SK-N-SH treated with all-trans-retinoic acid at 6 μM for 48 hours (cell line): ENCODE results near the gene PDCD1.

Source experiments
- ATAC-seq: fragments of 200-7000 bp; cut with Tn5 transposase; 3 replicates; pipeline ENCODE4 v1.9.1; 2020; ENCODE audit warnings: mild to moderate bottlenecking, moderate library complexity
- ARNTL ChIP-seq: fragments of 450-650 bp; formaldehyde crosslinking; IDR thresholded peaks from 2 replicates; pipeline ENCODE4 v1.5.0; 2020; ENCODE audit warnings: low read depth, mild to moderate bottlenecking, moderate library complexity, borderline replicate concordance
- BACH2 ChIP-seq: fragments of 250-450 bp; sonication (Bioruptor Pico); IDR thresholded peaks from 2 replicates; pipeline ENCODE4 v1.9.0; 2021; ENCODE audit warnings: mild to moderate bottlenecking, borderline replicate concordance
- CSRNP3 ChIP-seq: fragments of 250-450 bp; sonication (Bioruptor Pico); IDR thresholded peaks from 2 replicates; pipeline ENCODE4 v1.5.1; 2021; ENCODE audit warnings: mild to moderate bottlenecking, moderate library complexity
- ESRRG ChIP-seq: fragments of 250-450 bp; sonication (Bioruptor Pico); IDR thresholded peaks from 2 replicates; pipeline ENCODE4 v1.6.1; 2021; ENCODE audit warnings: mild to moderate bottlenecking
- GLIS3 ChIP-seq: fragments of 250-450 bp; sonication (Bioruptor Pico); IDR thresholded peaks from 2 replicates; pipeline ENCODE4 v1.5.0; 2020; ENCODE audit warnings: mild to moderate bottlenecking, moderate library complexity
- ISL1 ChIP-seq: fragments of 250-450 bp; sonication (Bioruptor Pico); IDR thresholded peaks from 2 replicates; pipeline ENCODE4 v2.1.2; 2022; ENCODE audit warnings: mild to moderate bottlenecking, moderate library complexity
- OSR1 ChIP-seq: fragments of 250-450 bp; sonication (Bioruptor Pico); IDR thresholded peaks from 2 replicates; pipeline ENCODE4 v1.8.0; 2022; ENCODE audit warnings: moderate library complexity, mild to moderate bottlenecking, inconsistent platforms
- PPARA ChIP-seq: fragments of 250-450 bp; sonication (Bioruptor Pico); IDR thresholded peaks from 2 replicates; pipeline ENCODE4 v1.5.0; 2020; ENCODE audit warnings: mild to moderate bottlenecking, borderline replicate concordance
- RARB ChIP-seq: fragments of 250-450 bp; sonication (Bioruptor Pico); IDR thresholded peaks from 2 replicates; pipeline ENCODE4 v1.8.0; 2021; ENCODE audit warnings: mild to moderate bottlenecking, moderate library complexity
- SNAI2 ChIP-seq: fragments of 250-450 bp; sonication (Bioruptor Pico); IDR thresholded peaks from 2 replicates; pipeline ENCODE4 v1.5.0; 2020; ENCODE audit warnings: mild to moderate bottlenecking, moderate library complexity
- TCF4 ChIP-seq: fragments of 250-450 bp; sonication (Bioruptor Pico); IDR thresholded peaks from 2 replicates; pipeline ENCODE4 v1.8.0; 2021; ENCODE audit warnings: mild to moderate bottlenecking, moderate library complexity, borderline replicate concordance
- TOX ChIP-seq: fragments of 250-450 bp; sonication (Bioruptor Pico); IDR thresholded peaks from 2 replicates; pipeline ENCODE4 v1.8.0; 2021; ENCODE audit warnings: mild to moderate bottlenecking, moderate library complexity, borderline replicate concordance
- ZC3H10 ChIP-seq: fragments of 250-450 bp; sonication (Bioruptor Pico); IDR thresholded peaks from 2 replicates; pipeline ENCODE4 v1.5.1; 2021; ENCODE audit warnings: mild to moderate bottlenecking, moderate library complexity
- ZFP3 ChIP-seq: fragments of 250-450 bp; sonication (Bioruptor Pico); IDR thresholded peaks from 2 replicates; pipeline ENCODE4 v1.5.0; 2020; ENCODE audit warnings: mild to moderate bottlenecking, moderate library complexity
- ZFP30 ChIP-seq: fragments of 450-650 bp; formaldehyde crosslinking; IDR thresholded peaks from 2 replicates; pipeline ENCODE4 v1.5.0; 2022; ENCODE audit warnings: mild to moderate bottlenecking, moderate library complexity
- ZNF565 ChIP-seq: fragments of 450-650 bp; formaldehyde crosslinking; conservative IDR thresholded peaks from 2 replicates; pipeline ENCODE4 v1.5.0; 2020; ENCODE audit warnings: low read depth, mild to moderate bottlenecking, moderate library complexity
- ZNF70 ChIP-seq: fragments of 450-650 bp; formaldehyde crosslinking; IDR thresholded peaks from 2 replicates; pipeline ENCODE4 v1.5.0; 2020; ENCODE audit warnings: mild to moderate bottlenecking, moderate library complexity
- ZNF8 ChIP-seq: fragments of 450-650 bp; formaldehyde crosslinking; IDR thresholded peaks from 2 replicates; pipeline ENCODE4 v1.5.0; 2020; ENCODE audit warnings: mild to moderate bottlenecking, moderate library complexity
- TF ChIP-seq, protein P1 (sequence below): fragments of 250-450 bp; sonication (Bioruptor Pico); IDR thresholded peaks from 2 replicates; pipeline ENCODE4 v1.5.0; 2020; ENCODE audit warnings: mild to moderate bottlenecking, moderate library complexity
- TF ChIP-seq, protein P2 (sequence below): fragments of 250-450 bp; sonication (Bioruptor Pico); IDR thresholded peaks from 2 replicates; pipeline ENCODE4 v1.8.0; 2021; ENCODE audit warnings: low read depth, mild to moderate bottlenecking, moderate library complexity, borderline replicate concordance
- TF ChIP-seq, protein P3 (sequence below): fragments of 250-450 bp; sonication (Bioruptor Pico); IDR thresholded peaks from 2 replicates; pipeline ENCODE4 v1.8.0; 2020; ENCODE audit warnings: mild to moderate bottlenecking, moderate library complexity, borderline replicate concordance

The PDCD1 gene

GRCh38 chr2:241846406-241846805 is 12.3 kb downstream of the PDCD1 start:
- ATAC-seq: no peak
- TF ChIP-seq ZFP30: no peak
- TF ChIP-seq ZNF70 (CRISPR knock-in tag): no peak
- TF ChIP-seq ISL1 (CRISPR knock-in tag): no peak
- TF ChIP-seq GLIS3 (CRISPR knock-in tag): no peak
- TF ChIP-seq TOX (CRISPR knock-in tag): no peak
- no peak for TF ChIP-seq PPARA (CRISPR knock-in tag)
- TF ChIP-seq TCF4 (CRISPR knock-in tag): no peak
- TF ChIP-seq SNAI2 (CRISPR knock-in tag): no peak
- no peak for TF ChIP-seq CSRNP3 (CRISPR knock-in tag)

GRCh38 chr2:241844831-241845578 is 13.7 kb downstream of the PDCD1 start:
- no peak for ATAC-seq
- no peak for TF ChIP-seq ZNF70 (CRISPR knock-in tag)
- no peak for TF ChIP-seq PPARA (CRISPR knock-in tag)
- no peak for TF ChIP-seq ESRRG
- TF ChIP-seq OSR1: no peak
- TF ChIP-seq, protein P1, sequence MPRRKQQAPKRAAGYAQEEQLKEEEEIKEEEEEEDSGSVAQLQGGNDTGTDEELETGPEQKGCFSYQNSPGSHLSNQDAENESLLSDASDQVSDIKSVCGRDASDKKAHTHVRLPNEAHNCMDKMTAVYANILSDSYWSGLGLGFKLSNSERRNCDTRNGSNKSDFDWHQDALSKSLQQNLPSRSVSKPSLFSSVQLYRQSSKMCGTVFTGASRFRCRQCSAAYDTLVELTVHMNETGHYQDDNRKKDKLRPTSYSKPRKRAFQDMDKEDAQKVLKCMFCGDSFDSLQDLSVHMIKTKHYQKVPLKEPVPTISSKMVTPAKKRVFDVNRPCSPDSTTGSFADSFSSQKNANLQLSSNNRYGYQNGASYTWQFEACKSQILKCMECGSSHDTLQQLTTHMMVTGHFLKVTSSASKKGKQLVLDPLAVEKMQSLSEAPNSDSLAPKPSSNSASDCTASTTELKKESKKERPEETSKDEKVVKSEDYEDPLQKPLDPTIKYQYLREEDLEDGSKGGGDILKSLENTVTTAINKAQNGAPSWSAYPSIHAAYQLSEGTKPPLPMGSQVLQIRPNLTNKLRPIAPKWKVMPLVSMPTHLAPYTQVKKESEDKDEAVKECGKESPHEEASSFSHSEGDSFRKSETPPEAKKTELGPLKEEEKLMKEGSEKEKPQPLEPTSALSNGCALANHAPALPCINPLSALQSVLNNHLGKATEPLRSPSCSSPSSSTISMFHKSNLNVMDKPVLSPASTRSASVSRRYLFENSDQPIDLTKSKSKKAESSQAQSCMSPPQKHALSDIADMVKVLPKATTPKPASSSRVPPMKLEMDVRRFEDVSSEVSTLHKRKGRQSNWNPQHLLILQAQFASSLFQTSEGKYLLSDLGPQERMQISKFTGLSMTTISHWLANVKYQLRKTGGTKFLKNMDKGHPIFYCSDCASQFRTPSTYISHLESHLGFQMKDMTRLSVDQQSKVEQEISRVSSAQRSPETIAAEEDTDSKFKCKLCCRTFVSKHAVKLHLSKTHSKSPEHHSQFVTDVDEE: no peak
- no peak for TF ChIP-seq ZNF565 (CRISPR knock-in tag)
- TF ChIP-seq, protein P2, sequence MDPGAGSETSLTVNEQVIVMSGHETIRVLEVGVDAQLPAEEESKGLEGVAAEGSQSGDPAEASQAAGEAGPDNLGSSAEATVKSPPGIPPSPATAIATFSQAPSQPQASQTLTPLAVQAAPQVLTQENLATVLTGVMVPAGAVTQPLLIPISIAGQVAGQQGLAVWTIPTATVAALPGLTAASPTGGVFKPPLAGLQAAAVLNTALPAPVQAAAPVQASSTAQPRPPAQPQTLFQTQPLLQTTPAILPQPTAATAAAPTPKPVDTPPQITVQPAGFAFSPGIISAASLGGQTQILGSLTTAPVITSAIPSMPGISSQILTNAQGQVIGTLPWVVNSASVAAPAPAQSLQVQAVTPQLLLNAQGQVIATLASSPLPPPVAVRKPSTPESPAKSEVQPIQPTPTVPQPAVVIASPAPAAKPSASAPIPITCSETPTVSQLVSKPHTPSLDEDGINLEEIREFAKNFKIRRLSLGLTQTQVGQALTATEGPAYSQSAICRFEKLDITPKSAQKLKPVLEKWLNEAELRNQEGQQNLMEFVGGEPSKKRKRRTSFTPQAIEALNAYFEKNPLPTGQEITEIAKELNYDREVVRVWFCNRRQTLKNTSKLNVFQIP (CRISPR knock-in tag): no peak
- TF ChIP-seq GLIS3 (CRISPR knock-in tag): no peak
- no peak for TF ChIP-seq ZFP30
- no peak for TF ChIP-seq ZNF8 (CRISPR knock-in tag)
- no peak for TF ChIP-seq ZFP3
- TF ChIP-seq BACH2 (CRISPR knock-in tag): no peak
- TF ChIP-seq CSRNP3 (CRISPR knock-in tag): no peak
- no peak for TF ChIP-seq ZC3H10 (CRISPR knock-in tag)
- TF ChIP-seq ISL1 (CRISPR knock-in tag): no peak
- no peak for TF ChIP-seq RARB
- TF ChIP-seq TOX (CRISPR knock-in tag): no peak

DNA sequence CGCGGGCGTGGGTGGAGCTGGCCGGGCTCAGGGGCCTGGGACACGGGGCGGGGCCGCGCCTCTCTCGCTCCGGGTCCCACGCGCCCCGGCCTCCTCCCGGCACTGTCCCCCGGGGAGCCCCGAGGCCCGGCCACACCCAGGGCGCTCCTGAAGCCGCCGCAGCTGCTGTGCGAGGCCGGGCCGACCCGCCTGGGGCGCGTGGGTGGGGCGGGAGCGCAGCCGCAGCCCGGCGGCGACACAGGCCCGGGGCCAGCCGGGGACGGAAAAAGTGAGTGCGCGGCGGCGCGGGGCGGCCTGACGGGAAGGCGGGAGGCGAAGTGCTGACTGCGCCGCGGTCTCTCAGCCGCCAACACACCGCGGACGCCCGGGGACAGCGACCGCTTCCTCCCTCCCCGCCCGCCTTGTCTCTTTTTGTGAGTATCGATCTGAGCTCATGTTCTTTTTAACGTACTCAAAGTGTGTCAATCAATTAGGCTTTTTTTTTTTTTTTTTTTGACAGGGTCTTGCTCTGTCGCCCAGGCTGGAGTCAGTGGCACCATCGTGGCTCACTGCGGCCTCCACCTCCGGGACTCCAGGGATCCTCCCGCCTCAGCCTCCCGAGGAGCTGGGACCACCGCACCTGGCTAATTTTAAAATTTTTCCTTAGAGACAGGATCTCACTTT is 14.5 kb downstream of the PDCD1 start:
- ATAC-seq: peak; percentile 80
- TF ChIP-seq ARNTL (CRISPR knock-in tag) (no peak), SNAI2 (CRISPR knock-in tag) (no peak), ZFP3 (no peak), ZNF565 (CRISPR knock-in tag) (no peak), ZFP30 (no peak), ESRRG (no peak), TOX (CRISPR knock-in tag) (no peak), BACH2 (CRISPR knock-in tag) (no peak), RARB (no peak), ZC3H10 (CRISPR knock-in tag) (no peak), PPARA (CRISPR knock-in tag) (no peak)
- TF ChIP-seq, protein P2 (CRISPR knock-in tag): no peak
- TF ChIP-seq, protein P1: no peak
- TF ChIP-seq, protein P3, sequence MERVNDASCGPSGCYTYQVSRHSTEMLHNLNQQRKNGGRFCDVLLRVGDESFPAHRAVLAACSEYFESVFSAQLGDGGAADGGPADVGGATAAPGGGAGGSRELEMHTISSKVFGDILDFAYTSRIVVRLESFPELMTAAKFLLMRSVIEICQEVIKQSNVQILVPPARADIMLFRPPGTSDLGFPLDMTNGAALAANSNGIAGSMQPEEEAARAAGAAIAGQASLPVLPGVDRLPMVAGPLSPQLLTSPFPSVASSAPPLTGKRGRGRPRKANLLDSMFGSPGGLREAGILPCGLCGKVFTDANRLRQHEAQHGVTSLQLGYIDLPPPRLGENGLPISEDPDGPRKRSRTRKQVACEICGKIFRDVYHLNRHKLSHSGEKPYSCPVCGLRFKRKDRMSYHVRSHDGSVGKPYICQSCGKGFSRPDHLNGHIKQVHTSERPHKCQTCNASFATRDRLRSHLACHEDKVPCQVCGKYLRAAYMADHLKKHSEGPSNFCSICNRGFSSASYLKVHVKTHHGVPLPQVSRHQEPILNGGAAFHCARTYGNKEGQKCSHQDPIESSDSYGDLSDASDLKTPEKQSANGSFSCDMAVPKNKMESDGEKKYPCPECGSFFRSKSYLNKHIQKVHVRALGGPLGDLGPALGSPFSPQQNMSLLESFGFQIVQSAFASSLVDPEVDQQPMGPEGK (CRISPR knock-in tag): no peak
